MCF 10A (cell line): ENCODE data around the gene IL32. TPM values are rescaled to one million over a fixed set of nuclear protein-coding genes. Genes with fewer than 3 reads are reported as not detected.

Source experiments
- Bru-seq: library from RNA; stranded (reverse); fragments of 400-500 nt; gene quantifications from one replicate; lab custom pipeline; 2021; lab: Mats Ljungman, UMichigan
- BruChase-seq, 2 experiments: library from RNA; stranded (reverse); fragments of 400-500 nt; gene quantifications; one replicate each; lab custom pipeline; 2021; lab: Mats Ljungman, UMichigan
- BruUV-seq: library from RNA; stranded (reverse); fragments of 400-500 nt; replicated peaks from 2 replicates; lab custom pipeline; 2021; lab: Mats Ljungman, UMichigan
- CTCF ChIA-PET: fragments of 300-600 bp; sonication (Branson Sonifier 250); formaldehyde crosslinking; extraction: SDS; loops from one replicate; lab custom pipeline; 2021; ENCODE audit warnings: antibody characterized with exemption, inconsistent platforms; lab: Yijun Ruan, JAX
- POLR2A ChIA-PET: fragments of 300-600, 350-650 bp; sonication (Branson Sonifier 250); formaldehyde crosslinking; extraction: SDS; loops from one replicate; lab custom pipeline; 2020; ENCODE audit warnings: antibody characterized with exemption, inconsistent platforms; lab: Yijun Ruan, JAX
- DNase-seq: peaks from one replicate; pipeline ENCODE4 v3.0.0-alpha.2; 2018; ENCODE audit not compliant: unreplicated experiment
- H3K27ac Mint-ChIP-seq: one replicate; pipeline ENCODE4 v1.8.0; 2022; ENCODE audit warnings: mild to moderate bottlenecking, low read depth, mixed read lengths; ENCODE audit not compliant: unreplicated experiment
- H3K27me3 Mint-ChIP-seq: one replicate; pipeline ENCODE4 v1.8.0; 2022; ENCODE audit warnings: mixed read lengths; ENCODE audit not compliant: insufficient read depth, unreplicated experiment
- H3K36me3 Mint-ChIP-seq: one replicate; pipeline ENCODE4 v1.8.0; 2022; ENCODE audit warnings: mild to moderate bottlenecking, moderate library complexity, mixed read lengths; ENCODE audit not compliant: insufficient read depth, unreplicated experiment
- H3K4me1 Mint-ChIP-seq: one replicate; pipeline ENCODE4 v1.8.0; 2022; ENCODE audit warnings: mixed read lengths; ENCODE audit not compliant: insufficient read depth, unreplicated experiment
- H3K4me3 Mint-ChIP-seq: one replicate; pipeline ENCODE4 v1.8.0; 2022; ENCODE audit warnings: mild to moderate bottlenecking, moderate library complexity, mixed read lengths; ENCODE audit not compliant: unreplicated experiment
- H3K9me3 Mint-ChIP-seq: one replicate; pipeline ENCODE4 v1.8.0; 2022; ENCODE audit warnings: mixed read lengths; ENCODE audit not compliant: unreplicated experiment
- intact Hi-C: fragments of 100-400 bp; cut with micrococcal nuclease; formaldehyde crosslinking; loops from 2 replicates; pipeline ENCODE4 v1.14.1; 2022
- long read RNA-seq: library from polyadenylated mRNA; stranded (forward); transcript quantifications from one replicate; pipeline ENCODE4 v2.0.0, GENCODE V29; 2022
- total RNA-seq: library from RNA; stranded (reverse); gene quantifications from 2 replicates; pipeline ENCODE4 v1.2.3, GENCODE V29; 2022
- TF ChIP-seq, protein P1 (sequence below): fragments of 200-600 bp; IDR thresholded peaks from one replicate; pipeline ENCODE4 v1.8.0; 2022; ENCODE audit warnings: antibody characterized with exemption, mild to moderate bottlenecking; ENCODE audit not compliant: unreplicated experiment

Gene IL32, protein sequence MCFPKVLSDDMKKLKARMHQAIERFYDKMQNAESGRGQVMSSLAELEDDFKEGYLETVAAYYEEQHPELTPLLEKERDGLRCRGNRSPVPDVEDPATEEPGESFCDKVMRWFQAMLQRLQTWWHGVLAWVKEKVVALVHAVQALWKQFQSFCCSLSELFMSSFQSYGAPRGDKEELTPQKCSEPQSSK
- total RNA-seq: 24.0 and 29.8 TPM in 2 replicates
- Bru-seq, nascent RNA: percentile 39 among the genes with signal in this experiment
- percentile 72 among the genes with signal in this experiment for BruChase-seq, experiment 1, labeled RNA remaining after a 6-hour chase
- BruChase-seq, experiment 2, labeled RNA remaining after a 2-hour chase: percentile 29 among the genes with signal in this experiment
- long read RNA-seq, transcript IL32-211 (7 exons, 1,272 nt): major isoform, 12 of 36 reads
- long read RNA-seq, transcript IL32-202 (7 exons, 1,105 nt): minor isoform, 8 of 36 reads
- long read RNA-seq, partial matches to known transcripts: 0 of 36 reads
- long read RNA-seq, other reads (novel, unspliced or antisense): 3 of 36 reads

DNA sequence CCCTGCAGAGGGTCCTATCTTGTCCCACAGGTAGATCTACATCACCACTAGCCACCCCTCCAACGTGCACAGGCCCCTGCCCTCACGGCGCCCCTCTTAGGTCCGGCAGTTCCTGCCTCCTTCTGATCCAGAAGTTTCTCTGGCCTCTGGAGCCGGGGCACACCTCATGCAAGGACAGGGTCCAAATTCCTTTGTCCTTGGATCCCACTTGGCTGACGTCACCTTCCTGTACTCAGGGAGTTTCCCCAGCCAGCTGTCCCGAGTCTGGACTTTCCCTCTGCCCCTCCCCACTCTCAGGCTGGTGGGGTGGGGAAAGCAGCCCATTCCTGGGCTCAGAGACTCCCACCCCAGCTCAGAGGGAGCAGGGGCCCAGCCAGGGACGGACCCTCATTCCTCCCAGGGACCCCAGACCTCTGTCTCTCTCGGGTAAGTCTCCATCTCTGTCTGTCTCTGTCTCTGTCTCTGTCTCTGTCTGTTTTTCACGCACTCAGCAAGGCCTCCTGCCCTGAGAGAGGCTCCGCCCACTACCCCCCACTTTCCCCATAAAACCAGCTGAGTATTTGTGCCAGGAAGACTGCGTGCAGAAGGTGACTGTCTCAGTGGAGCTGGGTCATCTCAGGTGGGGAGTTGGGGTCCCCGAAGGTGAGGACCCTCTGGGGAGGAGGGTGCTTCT, at the start of gene IL32:
Gene IL32, plus strand, starts transcription at position 572 of the 673 bp plus-strand sequence. CDS start 172 bp downstream, outside the sequence.
- TF ChIP-seq, protein P1, sequence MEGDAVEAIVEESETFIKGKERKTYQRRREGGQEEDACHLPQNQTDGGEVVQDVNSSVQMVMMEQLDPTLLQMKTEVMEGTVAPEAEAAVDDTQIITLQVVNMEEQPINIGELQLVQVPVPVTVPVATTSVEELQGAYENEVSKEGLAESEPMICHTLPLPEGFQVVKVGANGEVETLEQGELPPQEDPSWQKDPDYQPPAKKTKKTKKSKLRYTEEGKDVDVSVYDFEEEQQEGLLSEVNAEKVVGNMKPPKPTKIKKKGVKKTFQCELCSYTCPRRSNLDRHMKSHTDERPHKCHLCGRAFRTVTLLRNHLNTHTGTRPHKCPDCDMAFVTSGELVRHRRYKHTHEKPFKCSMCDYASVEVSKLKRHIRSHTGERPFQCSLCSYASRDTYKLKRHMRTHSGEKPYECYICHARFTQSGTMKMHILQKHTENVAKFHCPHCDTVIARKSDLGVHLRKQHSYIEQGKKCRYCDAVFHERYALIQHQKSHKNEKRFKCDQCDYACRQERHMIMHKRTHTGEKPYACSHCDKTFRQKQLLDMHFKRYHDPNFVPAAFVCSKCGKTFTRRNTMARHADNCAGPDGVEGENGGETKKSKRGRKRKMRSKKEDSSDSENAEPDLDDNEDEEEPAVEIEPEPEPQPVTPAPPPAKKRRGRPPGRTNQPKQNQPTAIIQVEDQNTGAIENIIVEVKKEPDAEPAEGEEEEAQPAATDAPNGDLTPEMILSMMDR: no peak
- ChIA-PET POLR2A (interaction anchor here (0.6 to 1.3 kb wide), 3 partner anchors 30 to 98 kb away, joined by 3 to 5 read pairs (median 3); partner anchors contain the start of gene ZNF213), CTCF (interaction anchor here (0.6 to 1.4 kb wide), 2 partner anchors 11 to 64 kb away, joined by 4 read pairs; no protein-coding TSS in a partner anchor)
- Mint-ChIP-seq H3K36me3 (no peaks in the 10 kb centered on the region), H3K27me3 (no peaks in the 10 kb centered on the region), H3K9me3 (no peaks in the 10 kb centered on the region), H3K4me3 (peak within 1 kb of the TSS; percentile 64), H3K27ac (peak within 1 kb of the TSS; percentile 93), H3K4me1 (peaks cover 11% of the 10 kb centered on the region)
- peak; percentile 67 for DNase-seq
- intact Hi-C loops: no loop called here
- BruUV-seq: TSS peak; percentile 49

DNA sequence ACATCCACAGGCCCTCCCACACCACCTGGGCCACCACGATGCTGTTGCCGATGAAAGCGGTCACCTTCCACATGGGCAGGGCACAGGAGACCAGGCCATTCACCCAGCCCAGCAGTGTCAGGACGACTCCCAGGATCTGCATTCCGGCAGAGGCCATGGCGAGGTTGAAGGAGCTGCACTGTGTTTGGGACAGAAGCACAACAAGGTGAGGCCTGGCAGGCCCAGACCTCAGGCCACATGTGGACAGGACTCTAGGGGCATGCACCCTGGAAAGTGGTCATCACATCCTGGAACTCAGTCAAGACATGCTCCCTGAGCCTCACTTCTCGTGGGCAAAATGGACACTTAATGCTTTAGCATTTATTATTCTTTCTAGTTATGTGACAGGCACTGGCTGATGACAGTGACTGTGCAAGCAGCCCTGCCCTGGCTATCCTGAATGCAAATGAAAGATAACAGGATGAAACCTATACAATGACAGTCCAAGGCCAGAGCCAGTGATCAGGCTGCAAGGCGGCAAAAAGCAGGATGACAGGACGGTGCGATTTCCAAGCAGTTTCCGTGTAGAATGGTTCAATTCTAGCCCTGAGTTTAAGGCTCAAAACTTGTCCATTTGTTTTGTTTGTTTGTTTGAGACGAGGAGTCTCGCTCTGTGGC, 49.4 kb upstream of the IL32 start:
- no peak overlapping the region for H3K4me3 Mint-ChIP-seq
- H3K27me3 Mint-ChIP-seq: no peaks in the 10 kb centered on the region
- no peaks in the 10 kb centered on the region for H3K4me1 Mint-ChIP-seq
- DNase-seq: no peak
- TF ChIP-seq, protein P1: no peak
- intact Hi-C loops: no loop called here
- no TSS peak for BruUV-seq
- no peak overlapping the region for H3K27ac Mint-ChIP-seq
- no peaks in the 10 kb centered on the region for H3K9me3 Mint-ChIP-seq
- no peaks in the 10 kb centered on the region for H3K36me3 Mint-ChIP-seq
- POLR2A ChIA-PET: no interaction called here
- CTCF ChIA-PET: no interaction called here

DNA sequence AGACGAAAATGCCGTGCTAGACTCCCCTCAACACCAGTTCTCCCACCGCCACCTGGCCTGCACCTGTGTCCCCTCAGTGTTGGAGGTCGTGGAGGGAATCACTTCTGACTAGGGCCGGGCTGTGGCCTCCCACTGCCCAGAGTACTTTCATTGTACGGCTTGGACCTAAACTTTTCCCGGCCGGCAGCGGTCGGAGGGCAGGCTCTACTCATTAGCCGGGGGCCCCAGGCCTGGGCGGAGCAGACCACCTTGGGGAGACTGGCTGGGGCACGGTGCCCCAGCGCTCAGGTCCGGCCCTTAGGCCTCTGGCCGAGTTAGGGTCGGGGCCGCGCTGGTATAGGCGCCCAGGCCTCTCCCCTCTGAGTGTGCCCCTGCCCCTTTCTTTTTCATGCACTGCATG, 48.1 kb upstream of the IL32 start:
- Mint-ChIP-seq H3K4me1 (peaks cover 9% of the 10 kb centered on the region), H3K27me3 (no peaks in the 10 kb centered on the region), H3K4me3 (no peak overlapping the region), H3K9me3 (no peaks in the 10 kb centered on the region), H3K27ac (no peak overlapping the region), H3K36me3 (peaks cover 7% of the 10 kb centered on the region)
- ChIA-PET CTCF (no interaction called here), POLR2A (interaction anchor here (1.3 kb wide), 1 partner anchor 12 kb away, joined by 4 read pairs; no protein-coding TSS in a partner anchor)
- no TSS peak for BruUV-seq
- intact Hi-C loops: no loop called here
- TF ChIP-seq, protein P1: no peak
- DNase-seq: no peak
